Breast epithelium (tissue), 3 donors: ENCODE data around the gene FAM50A.

Experiments used
- POLR2A ChIP-seq: fragments of 450-650 bp; IDR thresholded peaks from one replicate; pipeline ENCODE4 v1.6.1; 2016; ENCODE audit warnings: antibody characterized with exemption, mild to moderate bottlenecking, moderate library complexity
- POLR2AphosphoS5 ChIP-seq, 3 donors: sonication (generic); formaldehyde crosslinking; IDR thresholded peaks; one replicate each; pipeline ENCODE4 v1.6.1; 2017; ENCODE audit warnings: antibody characterized with exemption in 3 of 3
- TF ChIP-seq, protein P1 (sequence below), 3 donors: fragments of 450-650 bp; IDR thresholded peaks; one replicate each; pipeline ENCODE4 v1.5.1; 2016 to 2017; ENCODE audit warnings: antibody characterized with exemption in 3 of 3, mild to moderate bottlenecking in 3 of 3, moderate library complexity in 3 of 3

DNA sequence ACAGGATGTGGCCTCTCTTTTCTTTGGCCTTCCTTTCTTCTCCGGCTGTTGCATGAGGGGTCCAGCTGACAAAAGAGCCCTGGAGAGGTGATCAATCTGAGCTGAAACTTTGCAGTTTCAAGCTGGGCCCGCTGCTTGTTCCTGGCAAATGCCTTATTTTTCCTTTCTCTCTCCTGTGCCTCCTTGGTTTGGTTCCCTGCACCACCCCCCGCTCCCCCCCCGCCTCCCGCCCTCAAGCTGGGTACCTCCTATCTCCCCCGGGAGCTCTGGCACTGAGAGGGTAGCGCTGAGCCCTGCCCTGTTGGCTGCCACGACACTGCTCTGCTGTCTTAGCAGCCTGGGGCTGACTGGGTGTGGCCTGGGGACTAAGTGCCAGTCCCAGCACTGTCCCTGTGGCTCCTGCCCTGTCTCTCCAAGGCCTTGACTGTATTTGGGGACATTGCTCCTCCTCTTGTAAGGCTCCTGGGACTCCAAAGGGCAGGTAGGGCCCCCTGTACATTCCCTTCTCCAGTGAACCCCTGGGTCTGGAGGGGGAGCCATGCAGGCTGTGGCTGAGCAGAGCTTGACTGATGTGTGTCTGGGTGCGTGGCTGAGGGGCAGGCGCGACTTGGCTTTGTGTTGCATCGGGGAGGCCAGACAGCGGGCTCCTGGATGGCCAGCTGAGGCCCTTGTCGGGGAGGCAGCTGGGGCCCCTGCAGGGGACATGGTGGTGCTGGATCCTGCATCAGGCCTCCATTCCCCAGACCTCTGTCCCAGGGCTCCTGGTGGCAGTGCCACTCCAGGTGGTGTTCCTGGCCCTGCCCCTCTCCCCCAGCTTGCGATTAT, 15.2 kb downstream of the FAM50A start:
- TF ChIP-seq, protein P1, sequence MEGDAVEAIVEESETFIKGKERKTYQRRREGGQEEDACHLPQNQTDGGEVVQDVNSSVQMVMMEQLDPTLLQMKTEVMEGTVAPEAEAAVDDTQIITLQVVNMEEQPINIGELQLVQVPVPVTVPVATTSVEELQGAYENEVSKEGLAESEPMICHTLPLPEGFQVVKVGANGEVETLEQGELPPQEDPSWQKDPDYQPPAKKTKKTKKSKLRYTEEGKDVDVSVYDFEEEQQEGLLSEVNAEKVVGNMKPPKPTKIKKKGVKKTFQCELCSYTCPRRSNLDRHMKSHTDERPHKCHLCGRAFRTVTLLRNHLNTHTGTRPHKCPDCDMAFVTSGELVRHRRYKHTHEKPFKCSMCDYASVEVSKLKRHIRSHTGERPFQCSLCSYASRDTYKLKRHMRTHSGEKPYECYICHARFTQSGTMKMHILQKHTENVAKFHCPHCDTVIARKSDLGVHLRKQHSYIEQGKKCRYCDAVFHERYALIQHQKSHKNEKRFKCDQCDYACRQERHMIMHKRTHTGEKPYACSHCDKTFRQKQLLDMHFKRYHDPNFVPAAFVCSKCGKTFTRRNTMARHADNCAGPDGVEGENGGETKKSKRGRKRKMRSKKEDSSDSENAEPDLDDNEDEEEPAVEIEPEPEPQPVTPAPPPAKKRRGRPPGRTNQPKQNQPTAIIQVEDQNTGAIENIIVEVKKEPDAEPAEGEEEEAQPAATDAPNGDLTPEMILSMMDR (IDR thresholded peaks at IDR 0.05): no peak
- TF ChIP-seq POLR2AphosphoS5 (IDR thresholded peaks at IDR 0.05) (no peak), POLR2A (no peak)
